ENCODE results near the gene PMF1.

The PMF1 gene

DNA sequence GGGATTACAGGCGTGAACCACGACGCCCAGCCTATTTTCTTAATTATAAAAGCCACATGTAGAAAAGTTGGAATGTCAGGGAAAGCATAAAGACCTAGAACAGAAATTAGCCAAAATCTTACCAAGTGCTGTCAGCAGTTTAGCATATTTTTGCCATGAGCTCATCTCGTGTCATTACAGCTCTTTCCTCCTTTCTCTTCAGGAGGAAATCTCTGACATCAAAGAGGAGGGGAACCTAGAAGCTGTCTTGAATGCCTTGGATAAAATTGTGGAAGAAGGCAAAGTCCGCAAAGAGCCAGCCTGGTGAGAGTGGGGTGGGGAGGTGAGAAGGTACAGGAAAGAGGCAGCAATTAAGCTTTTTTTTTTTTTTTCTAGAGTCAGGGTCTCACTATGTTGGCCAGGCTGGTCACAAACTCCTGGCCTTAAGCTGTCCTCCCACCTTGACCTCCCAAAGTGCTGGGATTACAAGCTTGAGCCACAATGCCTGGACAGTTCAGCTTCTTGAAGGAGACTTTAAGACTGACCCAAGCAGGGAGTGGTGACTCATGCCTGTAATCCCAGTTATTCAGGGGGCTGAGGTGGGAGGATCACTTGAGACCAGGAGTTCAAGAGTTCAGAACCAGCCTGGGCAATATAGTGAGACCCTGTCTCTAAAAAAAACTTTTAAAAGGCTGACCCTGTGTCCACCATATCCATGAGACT is 20.8 kb downstream of the PMF1 start:
- DNase-seq (ENCODE audit: low read depth in 2 of 2, low spot score in 1 of 2): no peak

DNA sequence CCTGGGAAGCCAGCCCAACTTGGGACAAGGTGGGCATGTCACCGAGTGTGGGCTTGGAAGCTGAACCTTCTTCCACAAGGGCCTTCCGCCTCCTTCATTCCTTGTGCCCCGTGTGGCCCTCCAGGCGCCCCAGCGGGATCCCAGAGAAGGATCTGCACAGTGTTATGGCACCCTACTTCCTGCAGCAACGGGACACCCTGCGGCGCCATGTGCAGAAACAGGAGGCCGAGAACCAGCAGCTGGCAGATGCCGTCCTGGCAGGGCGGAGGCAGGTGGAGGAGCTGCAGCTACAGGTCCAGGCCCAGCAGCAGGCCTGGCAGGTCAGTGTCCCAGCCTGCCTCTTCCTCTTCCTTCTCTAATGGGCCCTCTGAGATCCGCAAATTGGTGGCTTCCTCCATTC is 23.4 kb downstream of the PMF1 start:
- no peak for DNase-seq (ENCODE audit: low read depth in 2 of 2, low spot score in 1 of 2)

DNA sequence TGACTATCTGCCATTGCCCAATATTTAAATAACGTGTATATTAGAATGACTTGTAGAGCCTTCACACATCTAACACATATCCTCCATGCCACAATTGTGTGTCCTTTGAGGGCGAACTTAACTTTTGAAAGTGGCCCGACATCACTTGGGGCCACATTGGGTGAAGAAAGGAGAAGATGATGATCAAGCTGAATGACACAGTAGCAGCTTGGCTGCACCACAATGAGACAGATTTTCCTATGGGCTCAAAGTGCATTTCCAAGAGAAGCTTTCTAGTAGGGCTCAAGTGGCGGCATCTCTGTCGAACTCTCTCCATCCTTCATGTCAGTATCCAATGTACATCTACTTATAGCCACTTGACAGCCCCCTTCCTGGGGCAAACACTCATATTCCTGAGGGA is 25.4 kb downstream of the PMF1 start:
- no peak for DNase-seq (ENCODE audit: low read depth in 2 of 2, low spot score in 1 of 2)

DNA sequence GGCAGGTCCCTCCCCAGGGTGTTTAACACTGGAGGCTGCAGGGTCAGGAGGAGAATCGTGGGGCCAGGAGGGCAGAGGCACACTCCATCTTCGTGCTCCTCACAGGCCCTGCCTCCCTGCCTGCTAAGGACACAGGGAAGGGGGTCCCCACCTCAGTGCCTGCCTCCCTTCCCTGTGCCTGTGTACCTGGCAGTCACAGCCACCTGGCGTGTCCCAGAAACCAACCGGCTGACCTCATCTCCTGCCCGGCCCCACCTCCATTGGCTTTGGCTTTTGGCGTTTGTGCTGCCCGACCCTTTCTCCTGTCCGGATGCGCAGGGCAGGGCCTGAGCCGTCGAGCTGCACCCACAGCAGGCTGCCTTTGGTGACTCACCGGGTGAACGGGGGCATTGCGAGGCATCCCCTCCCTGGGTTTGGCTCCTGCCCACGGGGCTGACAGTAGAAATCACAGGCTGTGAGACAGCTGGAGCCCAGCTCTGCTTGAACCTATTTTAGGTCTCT is 28.6 kb downstream of the PMF1 start:
- DNase-seq (ENCODE audit: low read depth in 2 of 2, low spot score in 1 of 2): no peak

DNA sequence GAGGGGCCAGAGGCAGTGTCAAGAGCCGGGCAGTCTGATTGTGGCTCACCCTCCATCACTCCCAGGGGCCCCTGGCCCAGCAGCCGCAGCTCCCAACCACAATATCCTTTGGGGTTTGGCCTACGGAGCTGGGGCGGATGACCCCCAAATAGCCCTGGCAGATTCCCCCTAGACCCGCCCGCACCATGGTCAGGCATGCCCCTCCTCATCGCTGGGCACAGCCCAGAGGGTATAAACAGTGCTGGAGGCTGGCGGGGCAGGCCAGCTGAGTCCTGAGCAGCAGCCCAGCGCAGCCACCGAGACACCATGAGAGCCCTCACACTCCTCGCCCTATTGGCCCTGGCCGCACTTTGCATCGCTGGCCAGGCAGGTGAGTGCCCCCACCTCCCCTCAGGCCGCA is 29.1 kb downstream of the PMF1 start, which contains the start of gene BGLAP:
Gene BGLAP (plus strand): TSS at position 259 of the 400 bp plus-strand sequence. CDS start 48 bp downstream, at position 307.
- DNase-seq (ENCODE audit: low read depth in 2 of 2, low spot score in 1 of 2): no peak

DNA sequence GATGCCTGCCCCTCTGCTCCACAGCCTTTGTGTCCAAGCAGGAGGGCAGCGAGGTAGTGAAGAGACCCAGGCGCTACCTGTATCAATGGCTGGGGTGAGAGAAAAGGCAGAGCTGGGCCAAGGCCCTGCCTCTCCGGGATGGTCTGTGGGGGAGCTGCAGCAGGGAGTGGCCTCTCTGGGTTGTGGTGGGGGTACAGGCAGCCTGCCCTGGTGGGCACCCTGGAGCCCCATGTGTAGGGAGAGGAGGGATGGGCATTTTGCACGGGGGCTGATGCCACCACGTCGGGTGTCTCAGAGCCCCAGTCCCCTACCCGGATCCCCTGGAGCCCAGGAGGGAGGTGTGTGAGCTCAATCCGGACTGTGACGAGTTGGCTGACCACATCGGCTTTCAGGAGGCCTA is 29.9 kb downstream of the PMF1 start:
- no peak for DNase-seq (ENCODE audit: low read depth in 2 of 2, low spot score in 1 of 2)

DNA sequence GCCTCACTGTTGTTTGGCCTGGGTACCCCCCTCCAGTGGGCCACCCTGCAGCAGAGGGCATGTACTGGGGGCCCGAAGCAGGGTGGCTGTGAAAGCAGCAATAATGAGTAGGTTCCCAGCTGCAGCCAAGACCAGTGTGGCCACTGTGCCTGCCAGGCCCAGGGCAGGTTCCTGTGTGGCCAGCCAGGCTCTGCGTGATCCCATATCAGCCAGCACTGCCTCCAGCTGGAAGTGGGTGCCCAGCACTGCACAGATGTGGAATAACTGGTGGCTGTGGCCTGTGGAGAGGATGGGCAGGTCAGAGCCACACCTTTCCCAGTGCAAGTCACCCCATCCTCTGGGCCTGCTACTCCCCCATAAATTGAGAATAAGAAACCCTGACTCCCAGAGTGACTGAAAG is 31.3 kb downstream of the PMF1 start:
- no peak for DNase-seq (ENCODE audit: low read depth in 2 of 2, low spot score in 1 of 2)

DNA sequence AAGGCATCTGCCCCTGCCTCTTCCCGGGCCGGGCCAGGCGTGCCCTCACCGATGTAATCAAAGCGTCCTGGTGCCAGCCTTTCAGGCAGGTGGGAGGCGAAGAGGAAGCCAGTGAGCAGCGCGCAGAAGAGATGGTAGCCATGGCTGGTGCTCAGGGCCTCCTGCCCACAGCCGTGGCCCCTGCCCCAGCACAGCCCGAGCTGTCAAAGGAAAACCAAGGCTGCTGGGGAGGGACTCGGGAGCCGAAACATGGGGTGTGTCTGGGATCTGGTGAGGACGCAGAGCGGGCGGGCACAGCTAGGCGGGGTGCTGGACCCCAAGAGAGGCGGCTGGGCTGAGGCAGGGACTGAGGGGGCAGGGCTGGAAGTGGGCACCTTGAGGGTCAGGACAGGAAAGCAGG is 31.9 kb downstream of the PMF1 start:
- no peak for DNase-seq (ENCODE audit: low read depth in 2 of 2, low spot score in 1 of 2)

DNA sequence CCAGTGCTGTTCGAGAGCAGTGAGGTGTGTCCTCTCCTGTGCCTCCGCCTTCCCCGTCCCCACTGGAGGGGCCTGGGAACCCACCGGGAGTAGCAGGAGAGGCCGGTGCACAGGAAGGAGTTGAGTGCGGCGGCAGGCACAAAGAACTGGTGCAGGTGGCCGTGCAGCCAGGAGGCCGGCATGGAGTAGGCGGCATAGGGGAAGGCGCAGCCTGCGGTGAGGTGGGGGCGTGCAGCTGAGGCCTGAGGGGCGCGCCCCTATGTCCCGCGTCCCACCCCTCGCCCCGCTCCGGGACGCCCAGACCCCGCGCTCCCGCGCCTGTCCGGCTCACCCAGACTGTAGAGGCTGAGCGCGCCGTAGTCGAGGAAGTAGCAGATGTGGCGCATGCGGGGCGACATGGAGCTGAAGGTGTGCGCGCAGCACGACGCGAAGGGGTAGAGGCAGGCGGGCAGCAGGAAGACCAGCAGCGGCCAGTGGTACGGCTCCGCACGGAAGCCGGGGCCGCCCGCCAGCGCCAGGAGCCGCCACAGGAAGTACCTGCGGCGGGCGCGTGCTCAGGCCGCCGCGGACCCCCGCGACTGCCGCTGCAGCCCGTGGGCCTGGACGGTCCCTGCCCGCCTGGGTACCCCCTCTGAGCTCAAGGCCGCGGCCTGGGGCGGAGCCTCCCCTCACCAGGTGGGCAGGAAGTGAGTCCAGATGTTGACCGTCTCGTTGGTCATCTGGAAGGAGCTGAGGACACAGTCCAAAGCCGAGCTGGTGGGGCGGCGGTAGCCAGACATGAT is 32.8 kb downstream of the PMF1 start:
- DNase-seq (ENCODE audit: low read depth in 2 of 2, low spot score in 1 of 2): no peak

DNA sequence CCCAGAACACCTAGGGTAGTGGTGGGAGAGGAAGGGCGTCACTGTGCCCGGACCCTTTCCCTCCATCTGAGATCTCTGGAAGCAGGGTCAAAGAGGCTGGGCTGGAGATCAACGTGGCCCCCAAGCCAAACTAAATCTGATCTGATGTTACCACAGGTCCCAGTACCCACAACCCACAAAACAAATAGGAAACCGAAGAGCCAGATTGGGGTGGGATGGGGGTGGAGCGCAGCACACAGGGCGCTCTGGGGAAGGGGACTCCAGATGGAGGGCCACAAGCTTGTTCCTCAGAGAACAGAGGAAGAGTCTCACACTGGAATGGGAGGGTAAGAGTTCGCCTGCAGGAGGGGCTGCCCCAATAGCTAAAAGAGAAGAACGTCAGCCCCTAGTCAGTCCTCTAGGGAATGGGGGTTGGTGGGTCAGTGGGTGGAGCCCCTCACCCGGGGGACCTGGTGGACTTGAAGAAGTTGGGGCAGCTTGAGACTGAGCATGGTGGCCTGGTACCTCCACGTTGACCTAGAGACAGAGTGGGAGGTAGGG is 33.5 kb downstream of the PMF1 start:
- DNase-seq (ENCODE audit: low read depth in 2 of 2, low spot score in 1 of 2): no peak

DNA sequence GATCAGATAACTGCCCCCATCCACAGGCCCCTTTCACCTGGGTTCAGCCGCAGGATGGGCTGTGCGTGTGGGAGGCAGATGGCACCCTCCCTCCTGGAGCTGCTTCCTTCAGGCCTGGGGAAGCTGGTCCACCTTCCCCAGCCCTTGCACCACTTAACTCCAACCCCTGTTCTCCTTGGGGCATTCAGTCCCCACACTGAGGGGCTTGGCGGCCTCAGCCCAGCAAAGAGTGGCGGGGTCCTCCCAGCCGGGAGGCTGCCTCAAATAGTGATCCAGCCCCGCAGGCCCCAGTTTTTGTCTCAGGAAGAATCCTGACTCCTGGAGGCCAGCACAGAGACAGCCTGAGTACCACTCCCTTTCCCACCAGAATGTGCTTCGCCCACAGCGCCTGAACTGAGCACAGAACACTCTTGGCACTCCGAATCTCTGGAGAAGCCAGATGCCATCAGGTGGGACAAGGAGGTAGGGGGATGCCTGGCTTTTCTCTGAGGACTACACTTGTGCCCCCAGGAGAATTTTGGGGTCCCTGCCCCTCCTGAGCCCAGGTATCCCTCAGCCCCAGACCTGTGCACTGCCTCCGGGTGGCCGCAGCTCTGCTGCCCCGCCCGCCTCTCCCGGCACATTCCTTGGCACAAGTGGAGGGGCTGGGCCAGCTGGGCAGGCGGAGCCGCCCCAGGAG is 34.1 kb downstream of the PMF1 start:
- no peak for DNase-seq (ENCODE audit: low read depth in 2 of 2, low spot score in 1 of 2)

DNA sequence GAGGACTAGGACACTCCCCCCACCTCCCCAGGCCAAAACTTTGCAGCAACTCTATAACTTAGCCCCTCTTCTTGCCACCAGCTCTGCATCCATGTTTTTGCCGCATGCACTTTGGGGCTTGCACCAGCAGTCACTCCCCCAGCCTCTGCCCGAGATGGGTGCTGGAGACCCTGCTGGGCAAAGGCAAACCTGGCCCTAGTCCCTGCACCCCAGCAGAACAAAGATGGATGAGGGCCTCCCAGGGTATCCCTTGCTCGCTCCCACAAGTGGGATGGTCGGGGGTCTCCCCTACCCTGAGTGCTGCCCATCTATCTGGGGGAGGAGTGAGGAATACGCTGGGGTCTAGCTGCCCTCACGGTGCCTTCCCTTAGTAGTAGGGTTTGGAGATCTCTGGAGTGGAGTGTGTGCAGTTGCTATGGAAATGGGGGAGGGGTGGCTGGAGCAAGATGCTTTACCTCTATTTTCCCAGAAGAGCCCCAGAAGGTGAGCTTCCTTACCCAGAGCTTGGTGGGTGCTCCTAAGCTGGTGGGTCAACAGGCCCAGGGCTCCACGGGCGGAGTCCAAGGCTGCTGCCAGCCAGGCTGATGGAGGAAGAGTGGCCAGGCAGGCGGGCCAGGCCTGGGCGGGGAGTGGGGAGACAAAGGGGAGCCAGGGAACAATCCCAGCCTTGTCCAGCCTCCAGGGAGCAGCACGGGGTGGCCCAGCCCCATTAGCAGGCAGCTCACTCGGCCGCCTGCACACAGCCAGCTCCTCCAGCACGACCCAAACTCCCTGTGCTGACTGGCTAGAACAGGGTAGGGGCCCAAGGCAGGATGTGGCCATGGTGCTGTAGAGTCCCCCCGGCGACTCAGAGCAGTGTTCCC is 34.9 kb downstream of the PMF1 start, which contains the start of gene PAQR6:
Gene PAQR6 (minus strand): TSS at position 597 of the 863 bp plus-strand sequence. CDS start 1,325 bp downstream, outside the sequence.
- DNase-seq (ENCODE audit: low read depth in 2 of 2, low spot score in 1 of 2): no peak

DNA sequence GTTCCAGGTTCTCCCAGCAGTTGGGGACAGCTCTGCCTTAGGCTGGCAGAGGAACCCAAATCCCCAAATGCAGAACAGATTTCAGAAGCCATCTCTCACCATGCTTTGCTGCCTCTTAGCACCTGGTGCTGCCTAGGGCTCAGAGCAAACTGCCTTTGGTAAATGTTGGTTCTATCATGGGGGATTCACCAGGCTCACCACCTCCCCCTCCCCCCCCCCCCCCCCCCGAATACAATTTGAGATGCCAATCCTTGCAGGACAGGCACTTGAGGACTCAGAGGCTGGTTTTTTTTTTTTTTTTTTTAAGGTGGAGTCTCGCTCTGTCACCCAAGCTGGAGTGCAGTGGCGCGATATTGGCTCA is 35.5 kb downstream of the PMF1 start:
- DNase-seq (ENCODE audit: low read depth in 2 of 2, low spot score in 1 of 2): no peak

DNA sequence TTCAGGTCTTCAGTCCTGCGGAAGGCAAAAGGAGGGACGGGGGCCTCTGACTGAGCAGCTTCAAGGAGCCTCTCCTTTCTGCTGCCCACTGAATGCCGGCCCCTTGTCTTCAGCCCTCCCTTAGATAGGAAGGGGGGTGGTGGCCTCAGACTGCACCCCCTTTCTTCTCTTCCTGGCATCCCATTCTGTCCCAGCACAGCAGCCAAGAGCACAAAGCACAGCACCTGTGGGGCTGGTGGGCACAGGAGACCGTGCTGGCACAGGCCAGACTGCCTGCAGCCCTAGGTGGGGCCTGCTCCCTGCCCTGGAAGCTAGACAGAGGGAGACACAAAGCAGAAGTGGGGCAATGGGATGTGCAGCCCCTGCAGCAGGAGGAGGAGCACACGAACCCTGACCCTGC is 36.8 kb downstream of the PMF1 start:
- DNase-seq (ENCODE audit: low read depth in 2 of 2, low spot score in 1 of 2): no peak

DNA sequence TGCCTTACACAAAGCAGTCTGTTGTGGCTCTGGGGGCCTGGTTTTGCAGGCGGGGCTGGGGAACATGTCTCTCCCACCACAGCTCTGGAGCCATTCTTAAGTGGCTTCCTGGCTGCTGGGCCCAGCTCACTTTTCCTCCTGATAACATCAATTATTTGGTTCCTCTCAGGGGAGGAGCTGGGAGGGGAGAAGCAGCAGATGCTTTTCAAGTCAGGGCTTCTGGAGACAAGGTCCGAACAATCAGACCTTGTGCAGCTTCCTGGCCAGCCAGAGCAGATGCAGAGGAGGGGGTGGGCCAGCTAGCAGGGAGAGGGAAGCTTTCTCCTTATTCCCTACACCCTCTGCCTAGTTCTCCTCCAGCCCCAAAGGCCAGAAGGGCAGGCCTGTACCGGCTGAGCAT is 38.7 kb downstream of the PMF1 start:
- no peak for DNase-seq (ENCODE audit: low read depth in 2 of 2, low spot score in 1 of 2)

DNA sequence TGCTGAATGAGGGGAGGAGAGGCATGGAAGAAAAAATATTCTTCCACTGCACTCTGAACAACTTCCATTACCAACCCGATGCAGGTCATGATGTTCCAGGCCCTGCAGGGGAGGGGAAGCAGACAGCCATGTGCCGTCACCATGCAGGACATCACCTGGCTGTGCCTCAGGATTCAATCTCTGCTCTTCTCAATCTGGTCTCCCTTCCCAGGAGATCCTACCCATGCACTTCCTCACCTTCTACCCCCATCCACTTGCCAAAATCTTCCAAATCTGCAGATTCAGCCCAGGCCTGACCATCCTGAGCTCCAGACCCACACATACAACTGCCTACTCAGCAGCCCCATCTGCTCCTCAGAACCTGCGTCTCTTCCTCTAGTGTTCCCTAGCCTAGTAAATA is 40.8 kb downstream of the PMF1 start:
- no peak for DNase-seq (ENCODE audit: low read depth in 2 of 2, low spot score in 1 of 2)

DNA sequence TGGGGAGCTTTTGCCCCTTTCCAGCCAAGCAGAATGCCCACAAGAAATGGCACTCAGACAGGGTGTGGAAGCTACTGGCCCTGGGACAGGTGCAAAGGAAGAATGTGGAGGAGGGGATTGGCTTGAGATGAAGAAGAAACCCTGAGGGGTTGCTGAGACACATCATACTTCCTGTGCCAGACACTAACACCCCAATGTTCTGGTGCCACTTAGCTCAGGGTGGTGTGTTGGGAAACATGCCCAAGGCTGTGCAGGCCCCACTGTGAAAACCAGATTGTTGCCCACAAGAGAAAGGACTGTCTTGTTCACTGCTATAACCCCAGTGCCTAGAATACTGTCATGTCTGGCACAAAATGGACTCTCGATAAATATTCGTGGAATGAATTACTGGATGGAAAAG is 44.9 kb downstream of the PMF1 start:
- no peak for DNase-seq (ENCODE audit: low read depth in 2 of 2, low spot score in 1 of 2)

DNA sequence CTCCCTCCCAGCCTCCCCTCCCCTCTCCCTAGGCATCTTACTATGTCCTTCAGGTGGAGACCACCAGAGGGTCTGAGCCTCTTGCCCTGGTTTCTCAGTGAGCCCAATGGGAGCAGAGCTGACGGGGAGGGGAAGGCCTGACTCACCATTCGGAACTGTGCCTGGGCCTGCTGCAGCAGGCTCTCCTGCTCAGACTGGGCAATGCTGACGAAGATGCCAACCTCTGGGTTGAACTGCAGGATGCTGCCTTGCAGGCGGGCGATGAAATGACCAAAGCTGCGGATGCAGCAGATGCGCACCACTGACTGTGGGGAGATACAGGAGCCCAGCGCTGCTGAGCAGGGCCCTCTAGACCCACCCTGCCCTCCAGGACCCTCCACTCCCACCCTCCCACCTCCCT is 46.1 kb downstream of the PMF1 start:
- no peak for DNase-seq (ENCODE audit: low read depth in 2 of 2, low spot score in 1 of 2)

DNA sequence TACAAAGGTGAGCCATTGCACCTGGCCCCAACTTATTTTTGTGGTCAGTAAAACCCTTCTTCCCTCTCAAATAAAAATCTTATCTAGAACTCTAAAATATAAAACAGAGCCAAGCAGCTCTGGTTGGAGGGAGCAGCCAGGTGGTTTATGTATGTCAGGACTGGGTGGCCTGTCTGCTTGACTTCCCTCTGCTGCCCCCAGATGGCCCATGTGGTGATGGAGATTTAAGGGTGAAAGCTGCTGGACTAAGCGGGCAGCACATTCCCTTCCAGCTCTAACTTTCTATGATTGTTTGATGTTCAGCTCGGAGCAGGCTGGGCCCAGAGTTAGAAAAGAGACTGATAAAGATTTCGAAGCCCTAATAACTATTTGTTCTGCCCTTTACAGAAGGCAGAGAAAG is 47.0 kb downstream of the PMF1 start:
- no peak for DNase-seq (ENCODE audit: low read depth in 2 of 2, low spot score in 1 of 2)

DNA sequence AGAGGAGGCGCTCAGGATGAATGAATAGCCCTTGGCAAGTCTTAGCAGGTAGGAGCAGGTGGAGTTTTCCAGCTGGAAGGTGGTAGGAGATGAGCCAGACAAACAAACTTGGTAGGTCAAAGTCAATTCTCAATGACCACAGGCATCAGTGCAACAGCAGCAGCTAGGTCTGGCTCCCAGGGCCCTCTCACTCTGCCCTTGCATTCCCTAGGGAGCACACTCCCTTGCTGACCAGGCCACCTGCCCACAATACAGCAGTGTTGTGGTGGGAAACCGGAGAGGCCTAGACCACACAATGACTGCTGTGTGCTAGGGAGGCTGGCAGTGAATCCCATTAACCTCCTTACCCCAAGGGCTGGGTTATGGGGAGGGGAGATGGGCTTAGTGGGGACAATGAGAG is 48.1 kb downstream of the PMF1 start:
- DNase-seq (ENCODE audit: low read depth in 2 of 2, low spot score in 1 of 2): no peak
